ENCODE data around the gene SNX15.

The SNX15 gene

DNA sequence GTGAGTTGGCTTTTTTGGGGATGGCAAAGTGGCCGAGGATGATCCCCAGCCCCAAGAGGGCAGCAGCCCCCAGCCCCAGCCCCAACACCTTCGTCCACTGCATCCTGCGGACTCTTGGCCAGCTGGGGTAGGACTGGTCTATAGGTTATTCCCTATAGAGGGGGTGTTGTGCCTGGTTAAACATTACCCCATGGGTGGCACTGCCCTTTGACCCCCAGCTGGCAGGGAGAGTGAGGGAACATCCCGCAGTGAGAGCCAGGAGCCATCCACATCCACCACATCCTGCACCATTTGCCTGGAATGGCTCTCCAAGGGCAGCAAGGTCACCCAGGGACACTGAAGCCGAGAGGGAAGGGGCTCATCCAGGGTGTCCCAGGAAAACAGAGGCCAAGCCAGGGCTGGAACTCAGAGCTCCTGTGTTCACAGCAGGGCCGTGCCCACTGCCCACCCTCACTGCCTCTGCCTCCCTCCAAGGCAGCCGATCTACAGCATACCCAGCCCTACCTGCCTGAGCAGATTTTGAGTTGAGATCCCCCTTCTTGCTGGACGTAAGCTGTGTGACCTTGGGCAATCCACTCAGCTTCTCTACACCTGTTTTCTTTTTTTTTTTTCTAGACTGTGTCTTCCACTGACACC lies 31.3 kb downstream of the SNX15 start, which contains the start of gene NAALADL1:
Gene NAALADL1 (minus strand): TSS at position 135 of the 636 bp plus-strand sequence. CDS start 32 bp downstream, at position 103.
- no peak for DNase-seq

DNA sequence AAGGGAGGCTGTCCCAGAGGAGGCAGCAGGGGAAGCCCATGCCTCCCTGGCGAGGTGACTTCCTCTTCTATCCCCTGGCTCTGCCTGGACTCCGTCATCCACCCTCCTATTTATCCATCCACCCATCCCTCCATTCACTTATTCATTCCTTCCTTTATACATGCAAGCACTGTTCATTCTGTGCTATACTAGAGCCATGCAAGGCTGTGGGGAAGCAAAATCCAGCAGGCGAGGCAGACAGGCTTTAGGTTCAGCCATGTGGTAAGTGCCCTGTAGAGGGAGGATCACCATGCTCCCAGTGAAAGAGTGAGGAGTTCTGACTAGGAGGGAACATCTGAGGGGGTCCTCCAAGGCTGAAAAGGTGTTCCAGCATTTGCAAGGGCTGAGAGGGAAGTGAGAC lies 32.3 kb downstream of the SNX15 start:
- DNase-seq: no peak

DNA sequence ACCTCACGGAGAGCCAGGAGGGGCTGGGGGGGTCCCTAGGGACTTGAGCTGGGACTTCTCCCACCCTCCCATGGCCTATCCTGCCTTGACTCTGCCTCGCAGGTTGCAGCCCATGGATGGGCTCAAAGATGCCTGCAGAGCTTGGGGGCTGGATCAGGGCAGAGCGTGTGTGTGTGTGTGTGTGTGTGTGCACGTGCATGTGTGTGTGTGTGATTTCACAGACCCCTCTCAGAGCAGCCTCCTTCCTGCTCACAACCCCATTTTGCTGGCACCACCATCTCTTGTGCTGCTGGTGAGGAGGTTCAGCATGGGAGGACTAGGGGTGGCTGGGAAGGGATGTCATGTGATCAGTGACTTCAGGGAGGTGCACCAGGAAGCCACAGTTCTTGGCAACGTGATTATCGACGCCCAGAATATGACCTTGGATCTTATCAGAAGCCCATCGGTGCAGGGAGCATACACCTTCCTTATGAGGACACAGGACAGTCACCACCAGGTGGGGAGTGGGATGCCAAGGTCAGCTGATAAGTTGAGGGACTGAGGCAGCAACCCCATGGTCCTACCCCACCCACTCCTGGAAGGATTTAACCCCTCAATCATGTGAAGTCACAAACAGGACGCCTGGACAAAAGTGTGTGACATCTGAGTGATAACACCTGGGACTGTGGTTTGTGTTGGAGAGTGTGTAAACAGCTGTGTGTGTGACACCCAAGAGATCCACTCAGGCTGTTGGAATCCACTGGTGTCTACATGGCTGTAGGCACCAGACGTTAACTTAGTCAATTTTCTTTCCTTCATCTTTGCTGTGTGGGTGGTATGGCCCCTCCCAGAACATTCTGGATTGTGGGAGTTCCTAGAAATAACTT lies 33.0 kb downstream of the SNX15 start:
- DNase-seq: no peak

DNA sequence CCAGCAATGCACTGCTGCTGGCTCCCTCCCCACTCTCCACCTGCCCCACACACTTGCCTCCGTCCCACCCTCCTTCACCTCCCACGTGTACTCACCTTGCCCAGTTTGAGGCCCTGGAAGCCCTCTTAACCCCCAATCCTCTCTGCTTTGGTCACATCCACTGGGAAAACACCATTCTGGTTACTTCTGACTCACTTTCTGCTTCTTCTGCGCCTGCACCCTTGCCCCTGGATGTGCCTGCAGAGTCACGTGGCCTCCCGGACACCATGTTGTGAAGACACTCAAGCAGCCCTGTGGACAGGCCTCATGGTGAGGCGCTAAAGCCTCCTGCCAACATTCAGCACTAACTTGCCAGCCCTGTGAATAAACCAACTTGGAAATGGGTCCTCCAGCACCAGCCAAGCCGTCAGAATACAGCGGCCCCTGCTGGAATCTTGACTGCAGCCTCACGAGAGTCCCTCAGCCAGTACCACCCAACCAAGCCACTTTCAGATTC lies 33.7 kb downstream of the SNX15 start:
- no peak for DNase-seq

DNA sequence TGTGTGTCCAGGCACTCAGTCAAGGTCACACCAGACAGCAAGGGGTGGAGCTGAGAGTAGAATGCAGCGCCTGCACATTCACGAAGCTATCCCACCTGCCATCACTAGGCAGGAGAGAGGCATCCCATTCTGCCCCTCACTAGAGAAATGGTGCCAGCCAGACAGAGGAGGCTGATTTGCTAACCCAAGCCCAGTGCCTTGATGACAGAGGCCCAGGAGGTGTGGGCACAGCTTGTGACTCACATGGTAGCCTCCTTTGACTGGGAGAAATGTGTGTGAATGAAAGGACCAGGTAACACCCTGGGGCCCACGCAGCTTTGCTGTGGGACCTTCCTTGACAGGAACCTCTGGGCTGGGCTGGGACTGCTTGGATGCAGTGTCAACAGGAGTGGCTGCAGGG lies 36.3 kb downstream of the SNX15 start:
- DNase-seq: no peak

DNA sequence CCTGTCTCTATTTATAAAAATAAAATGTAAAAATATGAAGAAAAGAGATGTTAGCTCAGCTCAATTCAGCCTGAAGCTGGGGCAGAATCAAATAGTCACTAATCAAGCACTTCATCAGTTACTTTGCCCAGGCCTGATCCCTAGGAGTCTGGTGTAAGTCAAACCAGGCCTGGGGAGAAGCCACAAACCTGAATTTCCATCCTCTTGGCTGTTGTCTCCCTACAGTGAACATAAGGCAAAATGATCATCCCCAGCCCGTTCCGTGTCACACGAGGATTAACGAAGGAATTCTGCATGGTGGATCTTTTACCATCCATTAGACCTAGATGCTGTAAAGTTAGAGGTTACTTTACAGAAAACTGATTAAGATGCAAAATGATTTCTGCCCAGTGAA lies 37.6 kb downstream of the SNX15 start:
- DNase-seq: no peak

DNA sequence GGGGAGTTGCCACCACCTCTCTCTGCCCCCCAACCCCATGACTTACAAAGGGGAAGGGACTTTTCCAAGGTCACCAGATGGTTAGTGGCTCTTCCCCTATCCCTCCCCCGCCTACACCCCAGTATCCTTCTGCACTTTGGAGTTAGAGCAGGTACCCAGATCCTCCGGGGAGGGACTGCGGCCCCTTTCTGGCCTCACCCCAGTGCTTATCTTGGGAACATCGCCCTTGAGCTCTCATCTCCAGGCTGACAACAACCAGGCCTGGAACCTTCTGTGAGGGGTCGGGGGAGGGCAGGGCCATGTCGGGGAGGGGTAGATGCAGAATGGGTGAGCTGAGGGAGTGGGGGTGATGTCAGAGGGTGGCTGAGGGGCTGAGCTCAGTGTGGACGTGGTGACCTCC lies 38.6 kb downstream of the SNX15 start:
- no peak for DNase-seq

DNA sequence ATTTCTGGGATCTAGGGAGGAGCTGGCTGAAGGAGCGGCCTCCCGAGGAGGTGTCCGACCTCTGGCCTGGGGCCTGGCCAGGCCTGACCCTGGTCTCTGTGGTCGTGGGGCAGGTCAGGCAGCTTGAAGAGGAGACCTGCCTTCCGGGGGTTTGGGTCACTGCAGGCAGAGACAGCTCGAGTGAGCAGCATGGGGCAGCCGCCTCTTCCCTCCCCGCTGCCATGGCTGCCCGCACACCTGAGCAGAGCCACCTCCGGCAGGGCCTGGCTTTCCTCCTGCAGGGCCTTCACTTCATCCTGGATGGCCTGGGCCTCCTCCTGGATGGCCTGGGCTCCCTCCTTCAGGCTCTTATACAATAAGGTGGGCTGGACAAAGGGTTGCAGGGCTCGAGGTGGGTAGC lies 39.1 kb downstream of the SNX15 start:
- DNase-seq: no peak

DNA sequence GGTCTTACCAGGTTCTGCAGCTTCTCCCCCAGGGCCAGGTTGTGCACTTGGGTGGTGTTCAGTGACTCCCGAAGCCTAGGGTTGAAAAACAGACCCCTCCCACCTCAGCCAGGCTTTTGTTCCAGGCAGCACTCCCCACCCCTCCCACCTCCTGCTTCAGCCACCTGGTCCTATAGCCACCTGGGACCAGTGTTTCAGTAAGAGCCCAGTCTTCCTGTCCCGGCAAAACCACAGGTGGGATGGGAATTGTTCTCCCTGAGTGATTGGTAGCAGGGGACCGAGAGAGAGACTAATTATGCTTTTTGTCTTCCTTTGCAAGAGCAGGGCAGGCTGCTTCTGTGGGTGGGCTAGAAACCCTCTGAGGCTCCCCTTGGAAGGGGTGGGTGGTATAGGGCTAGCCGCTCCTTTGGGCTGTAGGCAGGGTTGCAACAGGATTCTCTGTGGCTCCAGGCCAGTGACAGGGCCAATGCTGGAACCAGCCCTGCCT lies 39.6 kb downstream of the SNX15 start:
- no peak for DNase-seq

DNA sequence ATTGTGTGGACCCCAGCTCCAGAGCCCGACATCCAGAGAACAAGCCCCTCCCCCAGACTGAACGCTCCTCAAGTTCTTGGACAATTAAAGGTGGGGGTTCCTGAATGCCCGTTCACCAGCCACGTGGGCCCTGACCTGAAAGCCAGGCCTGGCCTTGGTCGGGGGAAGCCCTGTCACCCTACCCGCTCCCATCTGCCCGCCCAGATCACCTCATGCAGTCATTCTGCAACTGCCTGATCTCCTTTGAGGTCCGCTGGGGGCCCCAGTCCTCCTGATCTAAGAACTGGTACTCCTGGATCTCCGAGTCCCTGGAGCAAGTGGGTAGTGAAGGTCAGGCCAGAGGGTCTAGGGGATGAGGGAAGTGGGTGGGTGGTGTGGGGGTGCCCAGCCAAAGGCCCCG lies 40.2 kb downstream of the SNX15 start:
- DNase-seq: no peak

DNA sequence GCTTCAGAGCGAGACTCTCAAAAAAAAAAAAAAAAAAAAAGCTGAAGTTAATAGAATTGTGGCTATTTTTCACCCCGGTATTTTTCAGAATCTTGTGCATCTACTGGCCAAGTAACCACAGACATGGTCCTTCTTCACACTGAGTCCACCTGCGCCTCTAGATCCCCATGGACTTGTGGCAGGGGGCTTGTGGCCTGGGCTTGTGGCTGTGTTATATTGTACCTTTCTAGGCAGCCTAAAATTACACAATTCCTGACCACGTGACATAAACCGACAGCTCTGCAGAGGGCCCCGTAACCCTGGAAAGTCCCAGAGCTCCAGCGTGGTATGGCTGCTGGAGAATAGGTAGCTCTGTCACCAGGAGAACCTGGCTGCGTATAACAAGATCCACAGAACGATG lies 42.0 kb downstream of the SNX15 start:
- no peak for DNase-seq

DNA sequence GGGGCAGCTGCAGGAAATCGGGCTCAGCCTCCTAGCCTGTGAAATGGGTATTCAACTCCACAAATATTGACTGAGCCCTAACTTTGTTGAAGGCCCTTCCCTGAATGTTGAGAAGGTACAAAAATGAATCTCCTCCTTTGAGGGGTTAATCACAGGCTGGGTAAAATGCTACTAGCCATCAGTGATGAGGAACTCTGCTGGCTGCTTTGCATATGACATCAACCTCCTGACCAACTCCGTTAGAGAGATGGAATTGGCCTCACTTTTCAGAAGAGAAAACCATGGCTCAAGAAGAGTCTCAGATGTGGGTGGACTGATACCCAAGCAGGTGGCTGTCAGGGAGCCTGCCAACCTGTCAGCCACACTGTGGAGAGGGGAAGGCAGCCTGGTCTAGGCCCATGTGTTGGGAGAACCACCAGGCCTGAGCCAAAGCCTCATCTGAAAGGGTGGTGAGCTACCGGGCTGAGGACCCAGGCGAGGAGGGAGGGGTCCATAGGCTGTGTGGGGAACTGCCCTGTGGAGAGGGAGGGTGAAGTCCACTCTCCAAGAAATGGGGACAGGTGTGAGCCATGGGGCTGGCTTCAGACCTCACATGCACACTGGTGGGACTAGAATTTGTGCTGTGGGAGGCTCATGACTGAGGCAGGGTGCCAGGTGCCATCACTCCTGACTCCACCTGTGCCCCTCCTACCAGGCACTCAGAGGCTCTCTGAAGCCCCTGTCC lies 44.8 kb downstream of the SNX15 start:
- no peak for DNase-seq

DNA sequence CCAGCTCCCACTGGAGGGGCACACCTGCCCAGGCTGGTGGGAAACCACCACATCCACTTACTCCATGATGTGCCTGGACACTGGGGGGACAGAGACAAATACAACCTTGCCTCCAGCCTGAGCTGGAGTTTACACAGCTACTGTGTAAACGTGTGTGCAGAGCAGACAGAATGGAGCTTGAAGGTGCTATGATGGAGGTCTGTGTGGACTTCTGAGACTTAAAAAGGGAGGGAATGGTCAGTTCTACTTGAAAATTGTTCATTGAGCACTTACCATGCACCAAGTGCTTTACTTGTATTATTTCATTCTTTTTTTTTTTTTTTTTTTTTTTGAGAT lies 45.4 kb downstream of the SNX15 start:
- no peak for DNase-seq

DNA sequence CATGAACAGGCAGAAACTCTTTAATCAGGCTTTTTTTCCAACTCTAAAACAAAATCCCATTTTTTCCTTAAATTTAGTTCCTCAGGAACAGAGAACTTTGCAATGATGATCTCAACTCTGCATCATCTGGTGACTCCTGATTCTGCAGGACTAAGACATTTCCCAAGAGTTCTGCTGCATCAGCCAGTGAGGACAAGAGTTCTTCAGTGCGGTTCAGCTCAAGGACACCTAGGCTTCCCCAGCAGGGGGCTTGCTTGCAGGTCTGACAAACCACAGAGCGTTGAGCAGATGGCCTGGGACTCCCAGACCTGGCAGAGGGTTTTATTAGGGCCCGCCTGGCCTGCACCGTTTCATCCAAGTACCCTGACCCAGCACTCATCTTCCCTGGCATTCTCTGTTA lies 50.2 kb downstream of the SNX15 start:
- DNase-seq: peak; percentile 7

DNA sequence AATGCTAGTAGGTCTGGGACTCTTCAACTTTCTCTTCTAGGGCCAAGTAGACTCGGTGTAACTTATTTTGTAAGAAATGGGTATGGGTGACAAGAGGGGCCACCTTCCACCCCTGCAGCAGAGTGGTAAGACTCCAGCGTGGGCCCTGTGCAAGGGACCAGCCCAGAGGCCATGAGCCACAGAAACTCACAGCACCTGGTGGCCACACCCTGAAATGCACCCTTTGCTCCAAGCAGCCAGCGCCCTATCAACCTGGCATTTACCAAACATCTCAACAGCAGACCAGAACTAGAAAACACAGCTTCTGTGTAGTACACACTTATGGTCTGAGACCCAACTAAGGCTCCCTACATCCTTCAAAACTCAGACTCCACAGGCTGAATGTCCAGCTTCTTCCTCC lies 50.9 kb downstream of the SNX15 start:
- DNase-seq: peak; percentile 34

DNA sequence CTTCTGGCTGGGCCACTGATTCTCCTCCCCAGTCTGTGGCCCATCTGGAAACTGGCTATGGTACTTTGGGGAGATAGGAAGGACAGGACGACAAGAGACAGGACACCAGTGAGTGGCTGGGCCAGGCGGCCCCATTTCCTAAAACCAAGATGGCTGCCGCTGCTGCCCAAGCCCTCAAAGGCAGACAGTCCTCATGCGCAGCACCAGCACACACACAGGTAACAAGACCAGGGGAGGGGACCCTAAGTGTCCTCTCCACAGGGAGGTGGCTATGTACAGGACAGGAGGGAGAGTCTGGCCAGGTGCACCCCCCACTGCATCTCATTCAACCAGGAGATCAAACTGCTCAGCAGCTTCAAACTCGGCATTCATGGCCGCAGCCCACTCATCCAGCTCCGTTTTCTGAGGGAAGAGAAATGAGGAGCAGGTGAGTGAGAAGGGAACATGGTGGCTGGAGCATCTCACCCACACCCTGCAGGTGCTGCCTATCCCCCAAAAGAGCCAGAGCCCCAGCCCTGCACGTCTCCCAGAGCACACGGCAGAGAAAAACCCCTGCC lies 51.6 kb downstream of the SNX15 start:
- DNase-seq: no peak

DNA sequence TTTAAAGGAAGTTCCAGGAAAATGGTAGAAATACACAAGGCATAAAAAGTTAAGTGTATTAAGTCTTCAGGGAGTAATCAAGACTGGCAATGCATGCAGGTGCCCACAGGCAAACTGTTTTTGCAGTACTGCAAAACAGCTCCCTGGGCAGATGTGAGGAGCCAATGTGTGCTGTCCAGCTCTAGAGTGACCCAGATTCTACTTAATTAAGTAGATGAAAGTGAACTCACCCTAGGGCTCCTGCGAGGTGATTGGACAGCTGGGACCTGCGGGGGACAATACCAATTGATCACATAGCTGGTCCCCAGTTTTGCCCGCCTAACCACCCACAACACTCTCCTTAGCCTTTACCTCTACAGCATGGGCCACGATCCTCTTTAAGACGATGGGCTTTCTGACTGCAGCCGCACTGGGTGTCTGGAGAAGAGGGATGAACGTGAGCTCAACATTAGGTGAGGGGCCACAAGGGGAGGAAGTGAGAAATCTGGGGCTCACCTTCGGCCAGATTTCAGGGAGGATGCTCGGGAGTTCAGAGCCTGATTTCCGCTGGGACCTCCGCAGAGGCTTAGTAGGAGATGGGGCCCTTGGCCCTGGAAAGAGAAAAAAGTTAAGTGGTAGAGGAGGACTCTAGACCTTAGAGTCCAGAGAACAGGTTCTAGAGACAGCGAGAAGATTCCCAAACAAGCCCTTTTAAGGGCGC lies 56.0 kb downstream of the SNX15 start:
- DNase-seq: no peak

DNA sequence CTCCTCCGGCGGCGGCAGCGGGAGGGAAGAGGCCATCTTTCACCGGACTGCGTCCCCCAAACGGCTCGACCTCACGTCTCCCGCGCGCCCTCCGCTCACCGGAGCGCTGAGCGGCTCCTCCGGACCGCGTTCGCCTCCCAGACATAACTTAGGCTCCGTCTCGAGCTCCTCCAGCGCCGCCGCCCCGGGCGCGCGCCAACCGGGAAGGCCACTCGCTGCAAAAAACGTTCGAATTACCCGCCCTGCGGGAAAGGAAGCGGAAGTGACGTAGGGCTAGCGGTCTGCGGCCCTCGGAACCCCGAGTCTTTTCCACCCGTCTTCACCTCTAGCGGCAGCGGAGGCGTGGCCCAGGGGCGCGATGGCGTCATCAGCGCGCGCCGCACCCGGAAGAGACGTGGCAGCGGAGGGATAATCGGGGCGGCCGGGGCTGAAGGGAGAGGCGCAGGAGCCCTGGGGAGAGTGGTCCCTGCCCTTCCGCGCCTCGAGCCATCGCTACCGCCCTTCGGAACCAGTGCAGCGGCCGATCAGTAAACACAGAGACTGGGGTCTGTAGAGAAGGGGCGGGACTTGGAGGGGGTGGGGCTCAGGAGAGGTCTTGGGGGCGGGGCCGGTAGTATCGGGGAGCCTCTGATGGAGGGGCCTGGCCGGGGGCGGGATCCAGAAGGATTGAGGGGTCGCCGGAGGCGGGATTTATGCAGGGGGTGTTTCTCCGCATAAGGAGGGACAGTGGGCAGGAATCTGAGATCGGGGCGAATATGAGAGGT lies 56.8 kb downstream of the SNX15 start, which contains the start of the genes CDCA5 and ZFPL1:
Gene CDCA5 (minus strand): TSS at position 207 of the 764 bp plus-strand sequence. CDS start 62 bp downstream, at position 145.
Gene ZFPL1 (plus strand): TSS at position 389 of the 764 bp plus-strand sequence. CDS start 477 bp downstream, outside the sequence.
- DNase-seq: peak; percentile 84

DNA sequence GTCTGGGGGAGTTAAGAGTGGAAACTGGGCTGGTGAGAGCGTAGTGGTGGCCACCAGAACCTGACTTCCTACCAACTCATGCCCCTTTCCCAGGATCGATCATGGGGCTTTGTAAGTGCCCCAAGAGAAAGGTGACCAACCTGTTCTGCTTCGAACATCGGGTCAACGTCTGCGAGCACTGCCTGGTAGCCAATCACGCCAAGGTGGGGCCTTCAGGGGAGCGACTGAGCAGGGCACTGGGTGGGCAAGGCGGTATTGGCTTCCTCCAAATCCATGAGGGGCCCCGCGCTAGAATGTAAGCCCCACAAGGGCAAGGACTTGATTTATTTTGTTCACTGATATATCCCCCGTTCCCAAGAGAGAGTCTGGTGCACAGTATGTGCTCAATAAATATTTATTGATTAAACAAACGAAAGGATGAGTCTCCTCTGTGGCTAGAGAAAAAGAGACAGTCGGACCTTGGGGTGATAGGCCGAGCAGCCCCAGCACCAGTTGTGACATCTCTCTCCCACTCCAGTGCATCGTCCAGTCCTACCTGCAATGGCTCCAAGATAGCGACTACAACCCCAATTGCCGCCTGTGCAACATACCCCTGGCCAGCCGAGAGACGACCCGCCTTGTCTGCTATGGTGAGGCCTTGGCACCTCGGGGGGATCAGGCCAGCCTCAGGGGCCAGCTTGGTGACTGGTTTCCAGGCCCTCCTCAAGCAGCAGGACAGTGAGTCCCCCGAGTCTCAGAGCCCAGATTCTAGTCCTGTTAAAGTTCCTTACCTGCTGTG lies 57.5 kb downstream of the SNX15 start:
- DNase-seq: no peak

DNA sequence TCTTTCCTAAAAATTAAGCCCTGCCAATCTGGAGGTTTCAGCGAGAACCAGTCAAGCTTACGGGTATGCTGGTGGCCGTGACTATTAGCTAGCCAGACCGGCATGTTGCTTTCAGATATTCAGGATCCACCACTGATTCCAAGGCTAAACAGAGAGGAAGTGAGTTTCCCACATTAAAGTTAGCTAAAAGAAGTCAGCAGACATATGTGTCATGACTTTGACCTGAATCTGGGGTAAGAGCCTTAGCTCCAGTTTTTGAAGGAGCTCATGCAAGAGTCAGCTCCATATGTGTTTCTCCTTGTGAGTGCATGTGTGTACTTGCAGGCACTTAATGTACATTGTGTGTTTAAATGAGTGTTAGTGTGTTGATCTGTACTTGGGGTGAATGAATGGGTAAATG lies 58.2 kb downstream of the SNX15 start:
- DNase-seq: no peak

DNA sequence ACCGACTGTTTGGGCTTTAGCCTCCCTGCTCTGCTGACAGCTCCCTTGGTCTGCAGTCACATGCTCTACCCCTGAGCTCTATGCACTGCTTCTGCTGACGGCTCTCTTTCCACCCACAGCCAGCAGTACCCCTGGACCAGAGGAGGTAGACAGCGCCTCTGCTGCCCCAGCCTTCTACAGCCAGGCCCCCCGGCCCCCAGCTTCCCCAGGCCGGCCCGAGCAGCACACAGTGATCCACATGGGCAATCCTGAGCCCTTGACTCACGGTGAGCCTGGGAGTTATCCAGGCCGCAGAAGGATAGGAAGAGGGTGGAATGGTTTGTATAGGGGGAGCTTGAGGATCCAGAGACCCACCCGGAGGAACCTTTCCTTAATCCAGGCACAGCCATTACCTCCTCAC lies 59.6 kb downstream of the SNX15 start:
- DNase-seq: no peak

Measured in NCI-H1694 treated with DMSO at 0.1 percent for 48 hours (cell line).